Activated CD8-positive, alpha-beta memory T cell treated with anti-CD3 and anti-CD28 coated beads, Interleukin-2, amount 50 U/mL, for 4 hours (primary cell): ENCODE data around the gene PLXNA4.

ENCODE experiments used
- DNase-seq: peaks from one replicate; pipeline ENCODE4 v3.0.0-alpha.2; 2020

The PLXNA4 gene

GRCh38 chr7:132160611-132161532, 415.4 kb downstream of the PLXNA4 start:
- DNase-seq, result no peak

GRCh38 chr7:132158841-132159240, 417.4 kb downstream of the PLXNA4 start:
- no peak for DNase-seq

GRCh38 chr7:132158166-132158565, 418.1 kb downstream of the PLXNA4 start:
- DNase-seq, result no peak

GRCh38 chr7:132155715-132156114, 420.6 kb downstream of the PLXNA4 start:
- no peak for DNase-seq

- no peak for DNase-seq
Observed at GRCh38 chr7:132154695-132155471, 421.4 kb downstream of the PLXNA4 start.

GRCh38 chr7:132154248-132154647, 422.0 kb downstream of the PLXNA4 start:
- DNase-seq, result no peak

- DNase-seq, result no peak
Observed at GRCh38 chr7:132152131-132152889, 424.0 kb downstream of the PLXNA4 start.

GRCh38 chr7:132150711-132151110, 425.6 kb downstream of the PLXNA4 start:
- DNase-seq, result no peak

GRCh38 chr7:132149436-132150304, 426.6 kb downstream of the PLXNA4 start:
- DNase-seq, result no peak

- no peak for DNase-seq
Observed at GRCh38 chr7:132148876-132149275, 427.4 kb downstream of the PLXNA4 start.

GRCh38 chr7:132145466-132145865, 430.8 kb downstream of the PLXNA4 start:
- DNase-seq, result no peak

- no peak for DNase-seq
Observed at GRCh38 chr7:132145063-132145462, 431.2 kb downstream of the PLXNA4 start.

- no peak for DNase-seq
Observed at GRCh38 chr7:132142006-132142405, 434.3 kb downstream of the PLXNA4 start.

GRCh38 chr7:132141109-132141508, 435.2 kb downstream of the PLXNA4 start:
- DNase-seq, result no peak

- DNase-seq, result no peak
Observed at GRCh38 chr7:132140341-132140740, 435.9 kb downstream of the PLXNA4 start.

- DNase-seq, result no peak
Observed at GRCh38 chr7:132138817-132139216, 437.5 kb downstream of the PLXNA4 start.

GRCh38 chr7:132137681-132138080, 438.6 kb downstream of the PLXNA4 start:
- DNase-seq, result no peak

GRCh38 chr7:132135746-132136385, 440.4 kb downstream of the PLXNA4 start:
- no peak for DNase-seq

- no peak for DNase-seq
Observed at GRCh38 chr7:132134814-132135445, 441.3 kb downstream of the PLXNA4 start.

GRCh38 chr7:132133501-132133900, 442.8 kb downstream of the PLXNA4 start:
- DNase-seq, result no peak

GRCh38 chr7:132131196-132131595, 445.1 kb downstream of the PLXNA4 start:
- DNase-seq, result no peak
